ENCODE results near the gene GNAZ.

GNAZ gene

GRCh38 chr22:23168391-23169042 is 98.2 kb downstream of the GNAZ start:
- no peak for DNase-seq (ENCODE audit: low read depth, low spot score)
- H3K4me3 ChIP-seq (ENCODE audit: low read depth, low read length), result no peak overlapping the region
- TF ChIP-seq, protein P1, sequence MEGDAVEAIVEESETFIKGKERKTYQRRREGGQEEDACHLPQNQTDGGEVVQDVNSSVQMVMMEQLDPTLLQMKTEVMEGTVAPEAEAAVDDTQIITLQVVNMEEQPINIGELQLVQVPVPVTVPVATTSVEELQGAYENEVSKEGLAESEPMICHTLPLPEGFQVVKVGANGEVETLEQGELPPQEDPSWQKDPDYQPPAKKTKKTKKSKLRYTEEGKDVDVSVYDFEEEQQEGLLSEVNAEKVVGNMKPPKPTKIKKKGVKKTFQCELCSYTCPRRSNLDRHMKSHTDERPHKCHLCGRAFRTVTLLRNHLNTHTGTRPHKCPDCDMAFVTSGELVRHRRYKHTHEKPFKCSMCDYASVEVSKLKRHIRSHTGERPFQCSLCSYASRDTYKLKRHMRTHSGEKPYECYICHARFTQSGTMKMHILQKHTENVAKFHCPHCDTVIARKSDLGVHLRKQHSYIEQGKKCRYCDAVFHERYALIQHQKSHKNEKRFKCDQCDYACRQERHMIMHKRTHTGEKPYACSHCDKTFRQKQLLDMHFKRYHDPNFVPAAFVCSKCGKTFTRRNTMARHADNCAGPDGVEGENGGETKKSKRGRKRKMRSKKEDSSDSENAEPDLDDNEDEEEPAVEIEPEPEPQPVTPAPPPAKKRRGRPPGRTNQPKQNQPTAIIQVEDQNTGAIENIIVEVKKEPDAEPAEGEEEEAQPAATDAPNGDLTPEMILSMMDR (IDR thresholded peaks at IDR 0.05; ENCODE audit: low read depth, low read length), result no peak
- in situ Hi-C loops (cut with HindIII; ENCODE audit: low sequenced_read_pairs), result no loop called here

DNA sequence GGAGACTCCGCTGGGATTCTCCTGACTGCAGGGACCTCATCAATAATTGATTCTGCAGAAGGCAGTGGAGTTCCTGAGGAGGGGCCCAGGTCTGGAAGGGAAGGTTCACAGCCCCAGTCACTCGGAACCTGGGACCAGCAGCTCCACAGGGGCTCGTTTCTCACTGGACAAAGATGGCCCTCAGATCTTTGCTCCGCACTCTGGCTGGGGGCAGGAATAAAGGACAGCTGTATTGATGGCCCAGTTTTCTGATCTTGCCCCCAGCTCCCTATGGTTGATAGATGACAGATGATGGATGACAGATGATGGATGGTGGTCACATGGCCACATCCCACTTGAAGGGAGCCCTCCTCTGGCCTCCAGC is 98.7 kb downstream of the GNAZ start:
- in situ Hi-C loops (cut with HindIII; ENCODE audit: low sequenced_read_pairs), result no loop called here
- DNase-seq (ENCODE audit: low read depth, low spot score), result no peak
- H3K4me3 ChIP-seq (ENCODE audit: low read depth, low read length), result no peak overlapping the region
- TF ChIP-seq, protein P1 (IDR thresholded peaks at IDR 0.05; ENCODE audit: low read depth, low read length), result no peak
